RWPE2 (cell line): Measurements from ENCODE around the gene TBC1D24.

Source experiments
- ATAC-seq: fragments of 200-7000 bp; cut with Tn5 transposase; 3 replicates; pipeline ENCODE4 v1.9.1; 2021; ENCODE audit warnings: low read depth
- DNase-seq: peaks from one replicate; pipeline ENCODE4 v3.0.0-alpha.2; 2020; ENCODE audit warnings: low spot score
- H3K27ac ChIP-seq: fragments of 450-650 bp; 2 replicates; pipeline ENCODE4 v1.5.1; 2017; ENCODE audit warnings: mild to moderate bottlenecking; ENCODE audit not compliant: poor library complexity, severe bottlenecking
- H3K27me3 ChIP-seq: fragments of 250-450 bp; sonication (Bioruptor Pico); 2 replicates; pipeline ENCODE4 v1.5.1; 2021; ENCODE audit warnings: mild to moderate bottlenecking, moderate library complexity; ENCODE audit not compliant: insufficient read depth, poor library complexity, severe bottlenecking
- H3K36me3 ChIP-seq: fragments of 250-450 bp; sonication (Bioruptor Pico); 2 replicates; pipeline ENCODE4 v1.5.1; 2020; ENCODE audit warnings: low read depth, mild to moderate bottlenecking, moderate library complexity
- H3K4me1 ChIP-seq: fragments of 250-450 bp; sonication (Bioruptor Pico); 2 replicates; pipeline ENCODE4 v1.5.1; 2021; ENCODE audit warnings: mild to moderate bottlenecking, moderate library complexity; ENCODE audit not compliant: insufficient read depth, poor library complexity, severe bottlenecking
- H3K4me3 ChIP-seq: fragments of 250-450 bp; sonication (Bioruptor Pico); 2 replicates; pipeline ENCODE4 v1.5.1; 2021; ENCODE audit warnings: mild to moderate bottlenecking, moderate library complexity; ENCODE audit not compliant: severe bottlenecking
- H3K9me3 ChIP-seq: fragments of 250-450 bp; sonication (Bioruptor Pico); 2 replicates; pipeline ENCODE4 v1.5.1; 2021; ENCODE audit warnings: mild to moderate bottlenecking, moderate library complexity; ENCODE audit not compliant: severe bottlenecking
- TF ChIP-seq, protein P1 (sequence below): fragments of 450-650 bp; IDR thresholded peaks from one replicate; pipeline ENCODE4 v1.5.1; 2017; ENCODE audit warnings: mild to moderate bottlenecking, moderate library complexity; ENCODE audit not compliant: poor library complexity, severe bottlenecking

The TBC1D24 gene

DNA sequence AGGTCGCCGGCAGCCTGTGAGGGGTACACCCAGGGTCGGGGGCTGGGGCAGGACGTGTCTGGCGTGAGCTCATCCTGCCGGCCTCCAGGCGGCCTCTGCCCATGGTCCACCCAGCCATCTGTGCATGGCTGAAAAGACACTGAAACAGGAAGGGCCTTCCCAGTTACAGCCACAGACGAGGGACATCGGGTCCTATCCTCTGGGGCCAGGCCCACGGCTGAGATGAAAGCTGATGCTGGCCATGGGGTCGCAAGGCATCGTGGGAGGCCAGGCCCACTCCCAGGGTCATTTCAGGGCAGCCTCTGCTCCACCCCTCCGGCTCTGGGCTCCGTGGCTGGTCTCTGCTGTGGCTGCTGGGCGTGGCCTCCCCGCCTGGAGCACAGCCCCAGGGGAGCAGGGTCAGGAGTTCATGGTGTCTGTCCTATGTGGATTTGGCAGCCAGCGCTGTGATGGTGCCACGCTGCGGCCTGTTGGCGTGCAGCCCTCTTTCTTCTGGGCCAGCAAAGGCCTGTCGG, 22.2 kb downstream of the TBC1D24 start:
- ATAC-seq (no peak), DNase-seq (no peak)

DNA sequence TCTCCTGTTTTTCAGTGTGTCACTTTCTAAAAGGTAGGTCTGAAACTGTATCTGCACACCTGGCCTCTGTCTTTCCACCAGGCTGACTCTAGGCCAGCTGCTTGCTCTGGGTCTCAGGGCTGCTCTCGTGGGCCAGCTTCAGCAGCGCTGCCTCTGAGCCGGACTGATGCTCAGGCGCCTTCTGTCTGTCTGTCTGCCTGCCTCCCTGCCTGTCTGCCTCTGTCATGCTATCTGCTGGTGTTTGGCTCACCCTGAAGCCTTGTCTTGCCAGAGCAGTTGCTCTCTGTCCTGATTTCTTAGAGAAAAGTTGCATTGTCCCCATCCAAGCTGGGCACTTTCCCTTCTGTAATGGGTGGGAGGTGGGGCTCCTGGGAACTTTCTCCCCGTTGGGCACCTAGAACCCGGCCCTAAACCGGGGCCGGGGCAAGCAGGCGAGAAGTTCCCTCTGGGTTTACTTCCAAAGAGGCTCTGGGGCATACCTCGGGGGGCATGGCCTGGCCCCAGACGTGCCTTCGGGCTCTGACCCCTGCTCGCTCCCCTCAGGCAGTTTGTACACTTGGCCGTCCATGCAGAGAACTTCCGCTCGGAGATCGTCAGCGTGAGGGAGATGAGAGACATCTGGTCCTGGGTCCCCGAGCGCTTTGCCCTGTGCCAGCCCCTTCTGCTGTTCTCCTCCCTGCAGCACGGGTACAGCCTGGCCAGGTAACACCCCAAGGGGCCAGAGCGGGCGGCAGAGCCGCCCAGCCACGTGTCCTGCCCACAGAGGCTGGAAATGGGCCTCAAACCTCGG, 23.0 kb downstream of the TBC1D24 start:
- 0 out of 2 replicates have a peak, but pooled peaks cover 9% of the 10 kb centered on the region for H3K36me3 ChIP-seq
- H3K4me3 ChIP-seq = no peak overlapping the region
- TF ChIP-seq, protein P1, sequence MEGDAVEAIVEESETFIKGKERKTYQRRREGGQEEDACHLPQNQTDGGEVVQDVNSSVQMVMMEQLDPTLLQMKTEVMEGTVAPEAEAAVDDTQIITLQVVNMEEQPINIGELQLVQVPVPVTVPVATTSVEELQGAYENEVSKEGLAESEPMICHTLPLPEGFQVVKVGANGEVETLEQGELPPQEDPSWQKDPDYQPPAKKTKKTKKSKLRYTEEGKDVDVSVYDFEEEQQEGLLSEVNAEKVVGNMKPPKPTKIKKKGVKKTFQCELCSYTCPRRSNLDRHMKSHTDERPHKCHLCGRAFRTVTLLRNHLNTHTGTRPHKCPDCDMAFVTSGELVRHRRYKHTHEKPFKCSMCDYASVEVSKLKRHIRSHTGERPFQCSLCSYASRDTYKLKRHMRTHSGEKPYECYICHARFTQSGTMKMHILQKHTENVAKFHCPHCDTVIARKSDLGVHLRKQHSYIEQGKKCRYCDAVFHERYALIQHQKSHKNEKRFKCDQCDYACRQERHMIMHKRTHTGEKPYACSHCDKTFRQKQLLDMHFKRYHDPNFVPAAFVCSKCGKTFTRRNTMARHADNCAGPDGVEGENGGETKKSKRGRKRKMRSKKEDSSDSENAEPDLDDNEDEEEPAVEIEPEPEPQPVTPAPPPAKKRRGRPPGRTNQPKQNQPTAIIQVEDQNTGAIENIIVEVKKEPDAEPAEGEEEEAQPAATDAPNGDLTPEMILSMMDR = no peak
- no peaks in the 10 kb centered on the region for H3K27me3 ChIP-seq
- no peak for DNase-seq
- no peak for ATAC-seq
- H3K4me1 ChIP-seq = no peaks in the 10 kb centered on the region
- no peaks in the 10 kb centered on the region for H3K9me3 ChIP-seq
- no peak overlapping the region for H3K27ac ChIP-seq

More for the DNA sequence above, 22.2 kb downstream of the TBC1D24 start:
- no peaks in the 10 kb centered on the region for H3K27me3 ChIP-seq
- TF ChIP-seq, protein P1 = no peak
- H3K9me3 ChIP-seq = no peaks in the 10 kb centered on the region
- H3K36me3 ChIP-seq = 0 out of 2 replicates have a peak, but pooled peaks cover 9% of the 10 kb centered on the region
- H3K4me3 ChIP-seq = no peak overlapping the region
- no peaks in the 10 kb centered on the region for H3K4me1 ChIP-seq
- H3K27ac ChIP-seq = no peak overlapping the region

DNA sequence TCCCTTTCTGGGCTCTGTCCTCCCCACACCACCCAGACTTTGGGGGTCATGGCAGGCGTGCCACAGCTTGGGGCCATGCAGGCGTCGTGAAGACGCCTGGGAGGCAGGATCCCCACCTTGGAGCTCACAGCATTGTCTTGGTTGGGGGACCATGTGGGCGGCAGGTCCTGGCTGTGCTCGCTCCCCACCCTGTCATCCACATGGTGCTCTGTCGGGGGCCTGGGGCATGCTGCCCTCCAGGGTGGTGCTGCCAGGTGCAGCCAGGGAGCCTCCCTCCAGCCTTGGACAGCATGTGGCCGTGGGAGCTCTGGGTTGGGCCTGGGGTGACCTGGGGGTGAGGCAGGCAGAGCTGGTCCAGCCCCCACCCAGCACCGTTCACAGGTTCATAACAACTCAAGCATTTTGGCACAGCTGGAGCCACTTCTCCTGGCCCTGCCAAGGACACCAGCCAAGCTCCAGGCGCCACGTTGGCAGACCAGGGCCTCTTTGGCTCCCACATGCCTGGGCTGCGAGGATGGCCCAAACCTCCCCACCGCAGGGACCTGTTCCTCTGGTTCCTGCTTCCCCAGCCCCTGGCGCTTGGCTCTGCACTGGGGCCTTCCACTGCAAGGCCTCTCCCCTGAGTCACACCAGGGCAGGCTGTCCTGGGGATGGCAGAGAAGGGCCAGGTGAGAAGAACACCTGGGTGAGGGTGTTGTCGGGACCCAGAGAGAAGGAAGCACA, 23.8 kb downstream of the TBC1D24 start:
- Histone ChIP-seq H3K27me3 (no peaks in the 10 kb centered on the region), H3K9me3 (no peaks in the 10 kb centered on the region), H3K4me1 (no peaks in the 10 kb centered on the region), H3K36me3 (0 out of 2 replicates have a peak, but pooled peaks cover 9% of the 10 kb centered on the region), H3K27ac (no peak overlapping the region), H3K4me3 (no peak overlapping the region)
- DNase-seq (no peak), ATAC-seq (0 out of 3 replicates have a peak, but pooled peaks have one; percentile 7)
- TF ChIP-seq, protein P1 = no peak

DNA sequence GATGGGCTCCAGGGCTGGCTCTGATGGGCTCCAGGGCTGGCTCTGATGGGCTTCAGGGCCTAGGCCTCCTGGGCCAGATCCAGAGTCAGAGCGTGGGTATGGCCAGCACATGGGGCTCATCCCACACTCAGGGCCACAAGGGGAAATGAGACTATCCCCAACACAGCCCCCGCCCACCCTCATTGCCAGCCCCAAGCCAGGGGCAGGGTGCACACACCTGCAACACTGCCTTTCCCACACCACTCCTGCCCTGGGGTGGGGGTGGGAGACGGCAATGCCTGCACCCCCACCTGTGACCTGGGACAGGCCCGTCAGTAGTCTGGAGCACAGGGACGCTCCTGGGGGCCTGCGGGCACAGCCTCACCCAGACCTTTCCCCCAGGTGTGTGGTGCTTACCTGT, 24.5 kb downstream of the TBC1D24 start:
- TF ChIP-seq, protein P1 = no peak
- ATAC-seq = no peak
- H3K9me3 ChIP-seq = no peaks in the 10 kb centered on the region
- H3K36me3 ChIP-seq = 0 out of 2 replicates have a peak, but pooled peaks cover 9% of the 10 kb centered on the region
- DNase-seq = no peak
- H3K4me1 ChIP-seq = no peaks in the 10 kb centered on the region
- no peaks in the 10 kb centered on the region for H3K27me3 ChIP-seq
- no peak overlapping the region for H3K4me3 ChIP-seq
- H3K27ac ChIP-seq = no peak overlapping the region
